KMS-11 (cell line): ENCODE results near the gene KDF1.

ENCODE experiments used
- H2AFZ ChIP-seq: fragments of 200-600 bp; sonication (generic); 2 replicates; pipeline ENCODE4 v1.6.1; 2016; ENCODE audit warnings: antibody characterized with exemption, mixed run types, low read depth
- H3K27ac ChIP-seq: fragments of 200-600 bp; sonication (generic); 2 replicates; pipeline ENCODE4 v1.6.1; 2016; ENCODE audit warnings: mild to moderate bottlenecking, mixed run types
- H3K27me3 ChIP-seq: fragments of 200-600 bp; sonication (generic); 2 replicates; pipeline ENCODE4 v1.6.1; 2017; ENCODE audit warnings: mild to moderate bottlenecking, low read depth, mixed run types, moderate library complexity; ENCODE audit not compliant: insufficient read depth
- H3K36me3 ChIP-seq: fragments of 200-600 bp; sonication (generic); 2 replicates; pipeline ENCODE4 v1.6.1; 2017; ENCODE audit warnings: mild to moderate bottlenecking, mixed run types; ENCODE audit not compliant: insufficient read depth
- H3K4me1 ChIP-seq: fragments of 200-600 bp; sonication (generic); 2 replicates; pipeline ENCODE4 v1.6.1; 2016; ENCODE audit warnings: mild to moderate bottlenecking, low read depth, mixed run types; ENCODE audit not compliant: poor library complexity, severe bottlenecking
- H3K4me2 ChIP-seq: fragments of 200-600 bp; sonication (generic); 2 replicates; pipeline ENCODE4 v1.7.0; 2016; ENCODE audit warnings: mild to moderate bottlenecking, mixed run types
- H3K4me3 ChIP-seq: fragments of 200-600 bp; sonication (generic); IDR thresholded peaks from 2 replicates; pipeline ENCODE4 v1.6.1; 2017; ENCODE audit warnings: low read depth, low read length, mixed read lengths; ENCODE audit not compliant: insufficient read depth
- H3K79me2 ChIP-seq: fragments of 200-600 bp; sonication (generic); 2 replicates; pipeline ENCODE4 v1.6.1; 2016; ENCODE audit warnings: low read depth, mixed run types; ENCODE audit not compliant: insufficient read depth
- H3K9ac ChIP-seq: fragments of 200-600 bp; sonication (generic); 2 replicates; pipeline ENCODE4 v1.6.1; 2016; ENCODE audit warnings: mild to moderate bottlenecking, mixed run types
- H4K20me1 ChIP-seq: fragments of 200-600 bp; sonication (generic); 2 replicates; pipeline ENCODE4 v1.6.1; 2016; ENCODE audit warnings: mild to moderate bottlenecking, mixed run types; ENCODE audit not compliant: insufficient read depth
- TF ChIP-seq, protein P1 (sequence below): fragments of 200-600 bp; sonication (generic); conservative IDR thresholded peaks from 2 replicates; pipeline ENCODE4 v1.6.1; 2017; ENCODE audit warnings: low read depth, mild to moderate bottlenecking, antibody characterized with exemption, low read length, moderate library complexity, mixed read lengths

The KDF1 gene

GRCh38 chr1:26986658-26987057, 26.4 kb upstream of the KDF1 start:
- H3K27me3 ChIP-seq, result peaks cover 15% of the 10 kb centered on the region; the same call in 1 of the 2 replicates
- H3K9ac ChIP-seq, result no peak overlapping the region
- H3K4me2 ChIP-seq, result no peak overlapping the region
- no peak overlapping the region for H3K27ac ChIP-seq
- no peaks in the 10 kb centered on the region for H3K4me1 ChIP-seq
- TF ChIP-seq, protein P1, sequence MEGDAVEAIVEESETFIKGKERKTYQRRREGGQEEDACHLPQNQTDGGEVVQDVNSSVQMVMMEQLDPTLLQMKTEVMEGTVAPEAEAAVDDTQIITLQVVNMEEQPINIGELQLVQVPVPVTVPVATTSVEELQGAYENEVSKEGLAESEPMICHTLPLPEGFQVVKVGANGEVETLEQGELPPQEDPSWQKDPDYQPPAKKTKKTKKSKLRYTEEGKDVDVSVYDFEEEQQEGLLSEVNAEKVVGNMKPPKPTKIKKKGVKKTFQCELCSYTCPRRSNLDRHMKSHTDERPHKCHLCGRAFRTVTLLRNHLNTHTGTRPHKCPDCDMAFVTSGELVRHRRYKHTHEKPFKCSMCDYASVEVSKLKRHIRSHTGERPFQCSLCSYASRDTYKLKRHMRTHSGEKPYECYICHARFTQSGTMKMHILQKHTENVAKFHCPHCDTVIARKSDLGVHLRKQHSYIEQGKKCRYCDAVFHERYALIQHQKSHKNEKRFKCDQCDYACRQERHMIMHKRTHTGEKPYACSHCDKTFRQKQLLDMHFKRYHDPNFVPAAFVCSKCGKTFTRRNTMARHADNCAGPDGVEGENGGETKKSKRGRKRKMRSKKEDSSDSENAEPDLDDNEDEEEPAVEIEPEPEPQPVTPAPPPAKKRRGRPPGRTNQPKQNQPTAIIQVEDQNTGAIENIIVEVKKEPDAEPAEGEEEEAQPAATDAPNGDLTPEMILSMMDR, result no peak
- H2AFZ ChIP-seq, result no peak overlapping the region
- H3K4me3 ChIP-seq, result no peak overlapping the region
- H3K79me2 ChIP-seq, result no peaks in the 10 kb centered on the region
- H4K20me1 ChIP-seq, result no peaks in the 10 kb centered on the region
- H3K36me3 ChIP-seq, result no peaks in the 10 kb centered on the region

- no peak overlapping the region for H3K4me3 ChIP-seq
- no peak overlapping the region for H3K27ac ChIP-seq
- no peaks in the 10 kb centered on the region for H3K36me3 ChIP-seq
- TF ChIP-seq, protein P1, result no peak
- H3K27me3 ChIP-seq, result peaks cover 7% of the 10 kb centered on the region; the same call in 1 of the 2 replicates
- no peaks in the 10 kb centered on the region for H4K20me1 ChIP-seq
- no peaks in the 10 kb centered on the region for H3K79me2 ChIP-seq
- H3K4me2 ChIP-seq, result no peak overlapping the region
- H2AFZ ChIP-seq, result no peak overlapping the region
- no peak overlapping the region for H3K9ac ChIP-seq
- no peaks in the 10 kb centered on the region for H3K4me1 ChIP-seq
Observed at GRCh38 chr1:26984291-26984690, 24.0 kb upstream of the KDF1 start.

DNA sequence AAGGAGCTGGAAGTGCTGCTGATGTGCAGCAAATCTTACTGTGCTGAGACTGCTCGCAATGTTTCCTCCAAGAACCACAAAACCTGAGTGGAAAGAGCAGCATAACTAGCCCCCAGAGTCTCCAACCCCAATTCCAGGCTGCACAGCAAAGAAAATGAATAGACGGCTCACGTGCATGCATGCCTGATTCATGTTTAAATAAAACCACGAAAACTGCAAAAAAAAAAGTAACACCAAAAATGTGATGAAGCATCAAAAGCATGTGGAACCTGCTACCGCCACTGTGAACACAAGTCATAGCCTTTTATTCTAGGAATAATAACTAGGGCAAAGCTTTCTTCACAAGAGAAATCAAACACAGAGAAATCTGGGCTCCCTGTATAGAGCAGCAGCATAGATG, 23.6 kb upstream of the KDF1 start:
- H3K4me1 ChIP-seq, result no peaks in the 10 kb centered on the region
- no peaks in the 10 kb centered on the region for H3K36me3 ChIP-seq
- no peak overlapping the region for H2AFZ ChIP-seq
- H3K27ac ChIP-seq, result no peak overlapping the region
- no peaks in the 10 kb centered on the region for H3K79me2 ChIP-seq
- no peak overlapping the region for H3K4me2 ChIP-seq
- peaks cover 7% of the 10 kb centered on the region; the same call in 1 of the 2 replicates for H3K27me3 ChIP-seq
- no peaks in the 10 kb centered on the region for H4K20me1 ChIP-seq
- TF ChIP-seq, protein P1, result no peak
- H3K4me3 ChIP-seq, result no peak overlapping the region
- H3K9ac ChIP-seq, result no peak overlapping the region

GRCh38 chr1:26981146-26981846, 21.0 kb upstream of the KDF1 start:
- TF ChIP-seq, protein P1, result no peak
- H3K4me3 ChIP-seq, result no peak overlapping the region
- H3K79me2 ChIP-seq, result no peaks in the 10 kb centered on the region
- no peak overlapping the region for H3K4me2 ChIP-seq
- H4K20me1 ChIP-seq, result no peaks in the 10 kb centered on the region
- H3K27me3 ChIP-seq, result peaks cover 7% of the 10 kb centered on the region; the same call in 1 of the 2 replicates
- no peak overlapping the region for H2AFZ ChIP-seq
- no peaks in the 10 kb centered on the region for H3K4me1 ChIP-seq
- no peak overlapping the region for H3K9ac ChIP-seq
- H3K27ac ChIP-seq, result no peak overlapping the region
- H3K36me3 ChIP-seq, result no peaks in the 10 kb centered on the region
